HEK293T (cell line): Measurements from ENCODE around the gene EXD3.

Experiments used
- BHLHE40 ChIP-seq: fragments of 450-650 bp; IDR thresholded peaks from 2 replicates; pipeline ENCODE4 v1.6.1; 2016; ENCODE audit warnings: mild to moderate bottlenecking, moderate library complexity, borderline replicate concordance
- CTBP1 ChIP-seq: fragments of 450-650 bp; IDR thresholded peaks from 2 replicates; pipeline ENCODE4 v1.6.1; 2016; ENCODE audit warnings: borderline replicate concordance
- ELF4 ChIP-seq: fragments of 450-650 bp; IDR thresholded peaks from 2 replicates; pipeline ENCODE4 v1.6.1; 2017; ENCODE audit warnings: antibody characterized with exemption
- FOXA1 ChIP-seq: fragments of 450-650 bp; IDR thresholded peaks from 2 replicates; pipeline ENCODE4 v1.6.1; 2016; ENCODE audit warnings: mild to moderate bottlenecking
- FOXK2 ChIP-seq: fragments of 450-650 bp; IDR thresholded peaks from 2 replicates; pipeline ENCODE4 v1.6.1; 2016; ENCODE audit warnings: mild to moderate bottlenecking
- FOXM1 ChIP-seq: fragments of 450-650 bp; IDR thresholded peaks from 2 replicates; pipeline ENCODE4 v1.6.1; 2017; ENCODE audit warnings: mild to moderate bottlenecking, borderline replicate concordance
- HDGF ChIP-seq: fragments of 450-650 bp; IDR thresholded peaks from 2 replicates; pipeline ENCODE4 v1.6.1; 2017; ENCODE audit warnings: antibody characterized with exemption, borderline replicate concordance
- SP1 ChIP-seq: fragments of 450-650 bp; IDR thresholded peaks from 2 replicates; pipeline ENCODE4 v1.6.1; 2017
- SUZ12 ChIP-seq: fragments of 450-650 bp; IDR thresholded peaks from 2 replicates; pipeline ENCODE4 v1.6.1; 2016; ENCODE audit warnings: mild to moderate bottlenecking
- TF ChIP-seq, protein P1 (sequence below): fragments of 450-650 bp; IDR thresholded peaks from 2 replicates; pipeline ENCODE4 v1.6.1; 2016

DNA sequence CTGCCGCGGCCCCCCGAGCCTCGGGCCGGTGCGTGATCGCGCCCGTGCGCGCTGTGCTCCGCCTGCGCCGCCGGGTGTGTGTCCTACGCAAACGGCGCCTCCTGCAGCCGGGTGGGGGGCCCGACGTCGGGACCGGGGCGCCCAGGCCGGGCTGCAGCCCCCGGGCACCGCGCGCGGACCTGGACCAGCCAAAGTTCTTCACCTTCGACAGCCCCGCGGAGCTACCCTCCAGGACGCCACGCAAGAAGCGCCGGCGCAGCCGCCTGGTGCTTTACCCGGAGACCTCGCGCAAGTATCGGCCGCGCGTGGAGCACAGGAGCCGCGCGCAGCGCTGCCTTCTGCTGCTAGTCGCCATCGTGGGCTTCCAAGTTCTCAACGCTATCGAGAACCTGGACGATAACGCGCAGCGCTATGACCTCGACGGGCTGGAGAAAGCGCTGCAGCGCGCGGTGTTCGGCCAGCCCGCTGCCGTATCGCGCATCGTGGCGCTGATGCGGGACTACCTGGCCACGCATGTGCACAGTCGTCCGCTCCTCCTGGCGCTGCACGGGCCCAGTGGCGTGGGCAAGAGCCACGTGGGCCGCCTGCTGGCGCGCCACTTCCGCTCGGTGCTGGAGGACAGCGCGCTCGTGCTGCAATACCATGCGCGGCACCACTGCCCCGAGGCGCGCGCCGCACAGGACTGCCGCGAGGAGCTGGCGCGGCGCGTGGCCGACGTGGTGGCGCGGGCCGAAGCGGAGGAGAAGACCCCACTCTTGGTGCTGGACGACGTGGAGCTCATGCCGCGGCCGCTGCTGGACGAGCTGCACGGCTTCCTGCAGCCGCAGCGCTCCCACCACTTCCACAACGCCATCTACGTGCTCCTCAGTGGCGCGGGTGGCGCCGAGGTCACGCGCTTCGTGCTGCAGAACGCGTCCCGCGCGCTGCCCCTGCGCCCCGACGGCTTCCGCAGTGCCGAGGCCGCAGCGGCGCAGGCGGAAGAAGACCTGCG lies 143.9 kb downstream of the EXD3 start:
- TF ChIP-seq HDGF (no peak), SP1 (no peak), FOXK2 (no peak), FOXA1 (no peak), BHLHE40 (no peak), CTBP1 (no peak), SUZ12 (no peak), ELF4 (no peak), FOXM1 (no peak)
- TF ChIP-seq, protein P1, sequence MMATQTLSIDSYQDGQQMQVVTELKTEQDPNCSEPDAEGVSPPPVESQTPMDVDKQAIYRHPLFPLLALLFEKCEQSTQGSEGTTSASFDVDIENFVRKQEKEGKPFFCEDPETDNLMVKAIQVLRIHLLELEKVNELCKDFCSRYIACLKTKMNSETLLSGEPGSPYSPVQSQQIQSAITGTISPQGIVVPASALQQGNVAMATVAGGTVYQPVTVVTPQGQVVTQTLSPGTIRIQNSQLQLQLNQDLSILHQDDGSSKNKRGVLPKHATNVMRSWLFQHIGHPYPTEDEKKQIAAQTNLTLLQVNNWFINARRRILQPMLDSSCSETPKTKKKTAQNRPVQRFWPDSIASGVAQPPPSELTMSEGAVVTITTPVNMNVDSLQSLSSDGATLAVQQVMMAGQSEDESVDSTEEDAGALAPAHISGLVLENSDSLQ, result no peak
